LNCaP clone FGC (cell line): ENCODE data around the gene MAGIX.
A peak's percentile ranks its signal among the peaks of the same experiment; 100 is the strongest.
"Not testable (repeated sequence)": the region's sequence is repeated elsewhere in the genome, so short reads cannot be mapped to it uniquely, and the experiment has no call there.

Experiments
- DNase-seq: peaks from one replicate; pipeline ENCODE4 v3.0.0-alpha.2; 2011; ENCODE audit warnings: low read depth
- H3K4me3 ChIP-seq: 2 replicates; pipeline ENCODE4 v1.5.1; 2011; ENCODE audit warnings: mild to moderate bottlenecking, low read depth, low read length, control low read depth
- CTCF ChIP-seq: IDR thresholded peaks from 2 replicates; pipeline ENCODE4 v1.5.1; 2012; ENCODE audit warnings: mild to moderate bottlenecking; ENCODE audit not compliant: control insufficient read depth, insufficient read depth; ENCODE audit errors: extremely low read depth

MAGIX gene

DNA sequence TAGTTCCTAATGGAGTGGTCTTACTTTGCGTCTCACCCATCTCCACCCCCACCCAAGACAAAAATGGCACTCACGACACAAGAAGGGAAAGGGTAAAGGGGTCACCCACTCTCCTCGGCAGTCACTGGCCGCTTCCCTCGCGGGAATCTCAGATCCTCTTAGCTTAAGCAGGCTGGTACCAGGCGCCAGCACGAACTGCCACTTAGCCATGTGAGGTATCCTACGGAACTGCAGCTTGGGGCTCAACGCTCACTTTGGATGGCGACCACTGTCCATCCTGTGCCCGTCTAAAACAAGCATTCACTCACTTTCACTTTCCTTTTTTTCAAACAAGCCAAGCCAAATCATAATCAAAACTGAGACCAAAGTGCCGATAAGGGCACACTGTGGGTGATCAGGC lies 14.6 kb upstream of the MAGIX start:
- TF ChIP-seq CTCF: no peak
- no peak overlapping the region for H3K4me3 ChIP-seq
- no peak for DNase-seq

DNA sequence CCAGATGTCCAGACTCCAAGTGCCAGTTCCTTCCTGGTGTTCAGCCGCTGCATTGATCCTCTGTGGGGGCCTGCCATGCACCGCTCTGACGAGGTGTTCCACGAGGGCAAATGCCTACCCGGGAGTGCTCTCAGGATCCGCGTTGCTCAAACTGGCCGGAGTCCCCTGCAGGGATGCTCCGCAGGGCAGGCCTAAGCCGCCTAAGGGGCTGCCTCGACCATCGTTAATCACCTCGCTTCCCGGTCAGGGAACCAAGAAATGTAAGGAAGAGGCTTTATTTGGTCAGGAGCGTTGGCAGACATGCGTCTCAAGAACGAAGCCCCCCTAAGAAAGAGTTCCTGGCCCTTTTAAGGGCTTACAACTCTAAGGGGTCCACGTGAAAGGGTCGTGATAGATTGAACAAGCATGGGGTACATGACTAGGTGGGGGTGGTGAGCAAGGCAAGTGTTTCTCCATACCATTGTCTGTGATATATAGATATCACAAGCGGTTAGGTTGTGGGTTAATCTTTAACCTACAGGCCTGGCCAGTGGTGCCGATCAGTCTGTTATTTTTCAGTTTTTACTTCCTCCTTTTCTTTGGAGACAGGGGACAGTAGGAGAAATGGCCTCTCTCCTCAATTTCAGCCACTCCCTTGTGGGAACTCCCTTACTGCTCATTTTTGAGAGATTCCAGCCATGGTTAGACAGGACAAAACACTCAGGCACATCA lies 14.0 kb upstream of the MAGIX start:
- not testable (repeated sequence) for DNase-seq, H3K4me3 ChIP-seq

GRCh38 chrX:49149291-49149690 lies 13.3 kb upstream of the MAGIX start:
- not testable (repeated sequence) for H3K4me3 ChIP-seq, DNase-seq

GRCh38 chrX:49153467-49153866 lies 9.1 kb upstream of the MAGIX start:
- no peak overlapping the region for H3K4me3 ChIP-seq
- no peak for DNase-seq
- TF ChIP-seq CTCF: no peak

DNA sequence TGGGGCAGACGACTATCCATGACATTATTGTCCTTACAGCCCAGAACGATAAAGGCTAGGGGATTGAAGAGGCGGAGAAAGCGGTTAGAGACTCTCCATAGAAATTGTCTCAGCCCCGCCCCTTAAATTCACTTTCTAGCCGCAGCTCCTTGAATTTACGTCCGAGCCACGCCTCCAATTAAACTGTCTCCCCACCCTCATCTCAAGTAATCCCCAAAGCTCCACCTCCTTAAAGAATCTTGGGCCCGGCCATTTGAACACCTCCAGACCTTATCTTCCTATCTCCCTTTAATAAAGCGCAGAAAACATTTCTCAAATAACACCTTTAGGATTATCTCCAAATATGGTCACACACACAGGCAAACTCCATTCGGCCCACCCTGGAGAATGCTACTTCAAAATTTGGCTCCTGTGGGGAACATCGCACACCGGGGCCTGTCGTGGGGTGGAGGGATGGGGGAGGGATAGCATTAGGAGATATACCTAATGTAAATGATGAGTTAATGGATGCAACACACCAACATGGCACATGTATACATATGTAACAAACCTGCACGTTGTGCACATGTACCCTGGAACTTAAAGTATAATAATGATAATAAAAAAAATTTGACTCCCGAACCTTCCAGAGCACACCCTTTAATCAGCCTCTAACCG lies 7.2 kb upstream of the MAGIX start:
- H3K4me3 ChIP-seq: peak overlapping the region; percentile 54
- peak; percentile 64 for DNase-seq
- no peak for TF ChIP-seq CTCF

- peak; percentile 88 for TF ChIP-seq CTCF
- DNase-seq: peak; percentile 54
- H3K4me3 ChIP-seq: peak overlapping the region; percentile 54
These were observed 6.4 kb upstream of the MAGIX start for GRCh38 chrX:49155900-49156837.

DNA sequence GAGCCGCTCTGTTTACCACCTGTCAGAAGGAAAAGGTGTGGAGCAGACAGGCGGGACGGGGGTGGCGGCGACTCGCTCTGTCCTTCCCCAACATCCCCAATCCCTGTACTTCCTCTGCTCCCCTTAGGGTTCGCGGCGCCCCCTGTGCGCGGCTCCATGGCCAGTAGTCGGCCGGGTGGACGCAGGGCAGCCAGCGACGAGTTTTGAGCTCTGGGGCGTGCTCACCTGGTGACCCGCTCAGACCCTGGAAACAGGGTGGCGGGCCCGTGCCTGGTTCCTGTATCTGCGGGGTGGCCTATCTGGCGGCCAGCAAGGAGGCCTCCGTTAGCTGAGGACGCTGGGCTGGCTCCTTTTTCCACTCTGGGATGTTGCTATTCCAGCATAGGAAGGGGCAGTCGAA lies 5.4 kb upstream of the MAGIX start:
- TF ChIP-seq CTCF: no peak
- no peak for DNase-seq
- no peak overlapping the region for H3K4me3 ChIP-seq
